Activated CD8-positive, alpha-beta memory T cell treated with anti-CD3 and anti-CD28 coated beads for 48 hours (primary cell): ENCODE measurements around the gene MYLK.

Experiments used
- DNase-seq, 3 experiments: peaks; one replicate each; pipeline ENCODE4 v3.0.0-alpha.2; 2020; ENCODE audit warnings: low read depth in 2 of 3, low spot score in 2 of 3

Gene MYLK

DNA sequence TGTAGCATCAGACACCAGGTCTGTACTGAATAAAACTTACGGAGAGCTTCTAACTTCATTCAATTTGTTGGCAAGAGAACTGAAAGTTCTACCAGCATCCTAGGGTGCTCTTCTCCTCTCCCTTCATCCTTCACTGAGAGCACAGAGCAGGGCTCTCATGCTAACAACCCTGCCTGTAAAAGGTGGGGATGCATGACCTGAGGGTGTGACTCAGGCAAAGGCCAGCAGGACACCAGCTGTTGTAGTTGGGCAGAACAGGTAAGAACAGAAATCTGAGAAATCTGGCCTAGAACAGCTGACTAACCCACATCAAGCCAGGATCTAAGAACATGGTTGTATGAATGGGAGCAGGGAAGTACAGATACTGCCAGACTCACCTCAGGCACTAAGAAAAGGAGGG, 64.2 kb downstream of the MYLK start:
- no peak for DNase-seq

DNA sequence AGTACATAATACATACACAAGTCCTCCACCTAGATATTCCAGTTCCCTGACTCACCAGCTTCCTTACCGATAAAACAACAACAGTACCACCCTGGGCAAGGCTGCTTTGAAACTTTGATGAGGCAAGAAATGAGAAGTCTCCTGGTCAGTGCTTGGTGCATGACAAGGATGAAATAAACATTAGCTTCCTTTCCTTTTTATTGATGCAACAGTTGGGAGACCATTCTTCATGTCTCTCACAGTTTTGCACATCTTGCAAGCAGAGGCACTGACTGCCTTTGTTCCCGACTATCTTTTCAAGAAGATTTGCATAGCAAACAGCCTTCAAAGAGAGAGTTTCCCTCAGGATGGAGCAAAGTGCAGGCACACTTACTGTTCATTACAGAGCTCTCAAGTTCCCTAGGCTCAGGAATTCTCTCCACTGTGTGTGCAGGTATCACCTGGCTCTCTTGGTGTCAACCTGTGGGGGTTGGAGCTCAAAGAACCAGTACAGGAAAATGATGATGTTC, 65.2 kb downstream of the MYLK start:
- DNase-seq: no peak

DNA sequence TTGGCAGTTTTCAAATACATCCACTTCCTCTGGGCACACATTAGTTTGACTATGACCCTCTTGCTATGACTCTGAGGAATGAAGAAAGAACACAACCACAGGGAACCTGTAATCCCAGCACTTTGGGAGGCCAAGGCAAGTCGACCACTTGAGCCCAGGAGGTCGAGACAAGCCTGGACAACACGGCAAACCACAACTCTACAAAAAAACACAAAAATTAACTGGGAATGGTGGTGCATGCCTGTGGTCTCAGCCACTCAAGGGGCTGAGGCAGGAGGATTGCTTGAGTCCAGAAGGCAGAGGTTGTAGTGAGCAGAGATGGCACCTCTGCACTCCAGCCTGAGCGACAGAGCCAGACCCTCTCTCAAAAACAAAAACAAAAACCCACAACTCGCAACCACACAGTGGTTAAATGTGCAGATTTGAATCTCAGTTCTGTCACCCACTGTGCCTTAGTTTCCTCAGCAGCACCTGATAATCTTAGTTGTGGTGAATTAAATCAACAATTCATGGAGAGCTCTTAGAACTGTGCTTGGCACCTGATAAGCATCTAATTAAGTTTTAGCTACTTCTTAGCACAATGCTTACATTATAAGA, 65.7 kb downstream of the MYLK start:
- DNase-seq: no peak

GRCh38 chr3:123817413-123817812, 66.7 kb downstream of the MYLK start:
- DNase-seq: no peak

DNA sequence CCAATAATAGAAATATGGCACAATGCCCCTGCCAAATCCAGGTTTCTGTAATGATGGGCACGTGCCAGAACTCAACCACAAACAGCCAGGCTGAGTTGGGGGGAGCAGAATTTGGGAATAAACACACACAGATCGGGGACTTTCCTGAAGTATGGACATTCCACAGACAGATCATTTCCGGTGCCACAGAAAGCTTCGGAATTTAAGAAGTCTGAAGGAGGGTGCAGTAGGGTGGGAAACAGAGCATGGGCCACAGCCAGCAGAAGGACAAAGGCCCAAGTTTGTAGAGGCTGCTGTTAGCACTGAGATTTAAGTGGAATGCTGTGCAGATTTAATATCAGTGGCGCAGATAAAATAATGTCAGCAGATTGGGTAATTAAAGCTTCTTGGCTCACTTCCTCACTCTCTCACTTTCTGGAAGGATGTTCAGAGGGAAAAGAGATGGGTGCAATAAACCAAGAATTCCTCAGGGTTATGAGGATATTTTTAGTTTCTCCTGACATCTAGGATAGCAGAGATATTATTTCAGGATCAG, 67.4 kb downstream of the MYLK start:
- DNase-seq: no peak

- DNase-seq: no peak
Observed at GRCh38 chr3:123815981-123816380, 68.2 kb downstream of the MYLK start.

DNA sequence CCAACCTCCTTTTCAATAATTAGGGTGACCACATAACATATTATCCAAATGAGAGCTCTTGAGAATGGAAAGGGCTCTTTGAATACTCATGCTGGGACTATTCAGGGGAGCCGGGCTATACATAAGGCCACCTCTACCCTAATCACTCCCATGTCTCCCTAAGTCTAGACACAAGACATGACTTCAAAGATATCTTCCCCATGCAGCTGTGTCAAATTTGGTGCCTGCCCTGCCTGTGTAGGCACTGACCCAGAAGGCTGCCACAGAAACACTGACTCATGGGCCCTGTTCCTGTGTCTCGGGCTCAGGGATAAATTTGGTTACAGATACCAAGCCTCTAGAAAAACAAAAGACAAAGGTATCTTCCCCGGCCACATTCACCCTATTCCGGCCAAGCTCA, 70.3 kb downstream of the MYLK start:
- no peak for DNase-seq

DNA sequence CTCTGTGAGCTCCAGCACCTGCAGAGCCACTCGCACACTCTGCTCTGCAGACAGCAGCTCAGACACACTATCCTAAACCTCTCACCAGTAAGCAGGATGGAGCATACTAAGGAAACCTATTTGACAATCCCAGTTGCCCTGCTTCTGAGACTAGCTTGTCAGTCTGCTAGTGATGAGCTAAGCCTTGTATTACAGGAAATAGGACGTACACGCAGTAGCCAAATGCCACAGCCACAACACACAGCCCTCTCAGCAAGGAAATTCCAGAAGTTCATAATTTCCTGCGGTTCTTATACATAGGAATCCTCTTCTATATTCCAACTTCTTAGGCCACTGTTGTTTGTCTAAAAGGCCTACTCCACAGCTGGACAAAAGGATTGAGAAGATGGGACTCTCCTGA, 74.5 kb downstream of the MYLK start:
- no peak for DNase-seq

GRCh38 chr3:123808812-123809211, 75.3 kb downstream of the MYLK start:
- DNase-seq: no peak

- DNase-seq: no peak
Observed at GRCh38 chr3:123807820-123808219, 76.3 kb downstream of the MYLK start.

DNA sequence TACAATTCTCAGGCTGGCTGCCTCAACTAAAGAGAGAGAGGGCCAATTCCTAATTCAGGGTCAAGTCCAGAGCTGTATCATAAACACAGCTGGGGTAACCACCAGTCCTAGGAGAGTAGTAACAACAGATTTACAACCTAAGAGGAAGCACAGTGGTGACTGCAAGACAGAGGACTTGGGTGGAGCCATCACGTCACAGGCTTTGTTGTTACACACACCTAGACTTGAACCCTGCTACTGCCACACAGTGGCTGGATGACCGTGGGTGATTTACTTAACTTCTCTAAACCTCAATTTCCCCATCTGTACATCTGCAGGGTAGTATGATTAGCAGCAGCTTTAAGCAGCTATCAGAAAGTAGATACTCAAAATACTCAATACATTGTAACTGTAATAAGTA, 78.6 kb downstream of the MYLK start:
- no peak for DNase-seq

GRCh38 chr3:123805101-123805500, 79.0 kb downstream of the MYLK start:
- DNase-seq: no peak

DNA sequence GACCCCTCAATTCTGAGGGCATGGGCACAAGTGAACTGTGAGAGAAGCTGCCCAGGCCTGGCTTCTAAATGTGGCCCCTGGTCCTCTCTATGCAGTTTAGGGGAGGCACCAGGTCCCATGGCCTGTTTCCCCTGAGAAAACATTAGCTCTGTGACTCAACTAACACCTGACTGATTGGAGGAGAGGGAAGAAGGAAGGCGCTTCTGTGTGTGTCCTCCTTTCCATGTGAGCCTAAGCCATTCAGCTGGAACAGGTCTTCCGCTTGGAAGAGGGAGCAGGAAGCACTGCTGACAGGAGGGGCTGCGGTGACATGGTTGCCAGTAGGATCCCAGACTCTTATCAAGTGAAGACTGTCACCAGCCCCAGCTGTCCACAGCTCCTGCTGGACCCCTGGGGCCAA, 79.5 kb downstream of the MYLK start:
- DNase-seq: no peak

DNA sequence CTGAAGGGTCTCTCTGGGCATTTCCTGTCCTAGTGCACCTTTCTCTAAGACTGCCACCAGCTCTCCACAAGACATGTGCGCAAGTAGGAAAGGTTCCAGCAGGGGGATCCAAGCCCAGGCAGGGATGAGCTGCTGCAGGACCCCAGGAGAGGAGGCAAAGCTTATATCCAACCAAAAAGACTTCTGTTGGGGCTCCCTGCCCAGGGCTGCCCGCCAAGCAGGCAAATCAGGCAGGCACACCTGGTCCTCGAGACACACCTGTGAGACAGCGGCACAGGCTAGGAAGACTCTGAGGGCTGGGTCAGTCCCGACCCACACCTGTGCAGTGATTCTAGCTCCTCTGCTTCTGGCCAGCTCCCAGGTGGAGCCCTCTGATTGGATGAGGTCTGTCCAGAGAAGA, 80.6 kb downstream of the MYLK start:
- DNase-seq: no peak

DNA sequence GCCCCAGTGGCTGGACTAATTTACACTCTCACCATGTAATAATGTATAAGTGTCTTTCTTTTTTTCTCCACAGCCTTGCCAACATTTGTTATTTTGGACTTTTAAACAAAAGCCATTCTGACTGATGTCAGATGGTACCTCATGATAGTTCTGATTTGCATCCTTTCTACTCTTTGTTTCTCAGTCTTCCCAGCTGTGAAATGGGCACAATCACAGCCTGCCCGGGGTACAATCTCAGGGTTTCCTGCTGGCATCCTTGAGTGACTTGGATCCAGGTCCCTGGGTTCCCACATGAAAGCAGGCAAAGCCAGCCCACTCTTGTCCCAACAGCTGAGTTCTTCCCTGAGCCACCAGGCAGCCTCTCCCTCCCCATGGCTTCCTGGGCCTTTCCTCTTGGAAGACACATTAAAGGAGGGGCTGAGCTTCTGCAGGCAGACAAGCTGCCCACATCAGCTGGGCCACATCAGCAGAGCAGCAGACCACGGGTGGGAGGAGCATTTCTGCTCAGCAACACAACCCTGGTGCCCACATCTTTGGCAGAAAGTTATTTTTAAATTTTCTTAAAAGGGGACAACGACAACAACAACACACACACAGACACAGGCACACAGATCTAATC, 82.0 kb downstream of the MYLK start:
- DNase-seq: no peak

GRCh38 chr3:123801474-123801873, 82.7 kb downstream of the MYLK start:
- no peak for DNase-seq

- DNase-seq: no peak
Observed at GRCh38 chr3:123800362-123800682, 83.8 kb downstream of the MYLK start.

DNA sequence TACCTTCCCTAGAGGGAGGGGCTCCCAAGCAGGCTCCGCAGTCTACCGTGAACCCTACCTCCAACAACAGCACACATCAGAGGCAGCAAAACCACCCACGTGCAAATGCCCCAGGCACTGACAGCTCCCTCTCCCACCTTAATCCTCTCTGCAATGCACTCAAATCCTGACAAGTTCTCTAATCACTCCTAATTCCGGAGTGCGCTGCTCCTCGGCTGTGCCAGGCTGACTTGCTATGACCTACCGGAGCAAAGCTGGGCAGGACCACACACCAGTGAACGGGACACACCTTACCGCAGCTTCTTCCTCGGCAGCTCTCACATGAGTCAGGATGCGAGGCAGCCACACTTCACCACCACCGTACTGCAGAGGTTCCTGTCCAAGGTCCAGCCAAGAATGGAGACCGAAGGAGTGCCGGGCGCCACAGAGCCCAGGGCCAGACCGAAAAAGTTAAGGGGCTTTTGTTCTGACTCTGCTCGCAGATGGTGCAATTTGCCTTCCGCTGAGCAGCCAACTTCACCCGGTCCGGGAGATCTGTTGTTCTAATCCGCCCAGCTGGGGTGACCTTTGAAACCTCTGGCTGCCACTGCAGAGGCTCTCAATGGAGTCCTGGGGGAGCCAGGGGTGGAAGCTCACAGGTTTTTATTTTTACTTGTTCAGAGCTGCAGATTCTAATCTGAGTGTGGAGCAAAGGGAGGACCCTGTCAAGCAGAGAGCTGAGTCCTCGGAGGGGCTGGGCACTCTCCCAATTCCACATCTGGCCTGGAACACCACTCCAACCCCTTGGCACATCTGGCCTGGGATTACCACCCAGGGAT, 84.4 kb downstream of the MYLK start:
- no peak for DNase-seq

DNA sequence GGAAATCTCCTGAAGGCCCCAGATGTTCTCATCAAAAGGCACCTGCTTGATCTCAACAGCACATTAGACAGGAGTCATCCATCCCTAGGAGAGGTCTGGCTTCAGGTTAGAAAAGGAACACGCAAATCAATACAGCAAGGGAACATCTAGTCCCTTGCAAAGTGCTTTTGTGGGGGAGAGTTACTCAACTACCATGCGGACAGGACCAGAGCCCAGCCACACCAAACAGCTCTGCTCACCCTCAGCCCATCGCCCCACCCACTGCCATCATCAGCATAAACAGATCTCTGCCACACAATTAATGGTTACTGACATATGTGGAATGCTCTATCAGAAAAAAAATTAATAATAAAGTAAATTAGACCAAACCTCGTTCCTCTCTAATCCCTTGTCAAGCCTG, 85.6 kb downstream of the MYLK start:
- no peak for DNase-seq

GRCh38 chr3:123795471-123796251, 88.5 kb downstream of the MYLK start:
- DNase-seq: no peak

- DNase-seq: no peak
Observed at GRCh38 chr3:123793425-123793824, 90.7 kb downstream of the MYLK start.
